HG02970 (cell line): ENCODE results near the gene SLC15A4.
"Not testable (repeated sequence)": the region's sequence is repeated elsewhere in the genome, so short reads cannot be mapped to it uniquely, and the experiment has no call there.

Experiments used
- ATAC-seq: cut with Tn5 transposase; IDR thresholded peaks from one replicate; pipeline ENCODE4 v1.9.1; 2021; ENCODE audit warnings: mild to moderate bottlenecking, moderate library complexity, moderate number of reproducible peaks; ENCODE audit not compliant: unreplicated experiment, low FRiP score

SLC15A4 gene

GRCh38 chr12:128823916-128824839, at the start of gene SLC15A4:
Gene SLC15A4 (minus strand): TSS chr12:128823958. CDS start chr12:128823943, 15 bp downstream.
- ATAC-seq = peak; percentile 85

GRCh38 chr12:128872303-128872702, 48.5 kb upstream of the SLC15A4 start:
- ATAC-seq = no peak

- no peak for ATAC-seq
Measured at GRCh38 chr12:128871516-128871892, 47.7 kb upstream of the SLC15A4 start.

- ATAC-seq = no peak
Measured at GRCh38 chr12:128867466-128867865, 43.7 kb upstream of the SLC15A4 start.

GRCh38 chr12:128864516-128865186, 40.9 kb upstream of the SLC15A4 start:
- ATAC-seq = no peak

- ATAC-seq = no peak
Measured at GRCh38 chr12:128863957-128864356, 40.2 kb upstream of the SLC15A4 start.

- ATAC-seq = no peak
Measured at GRCh38 chr12:128861226-128862016, 37.7 kb upstream of the SLC15A4 start.

GRCh38 chr12:128859311-128859710, 35.6 kb upstream of the SLC15A4 start:
- ATAC-seq = no peak

- ATAC-seq = no peak
Measured at GRCh38 chr12:128857133-128857763, 33.5 kb upstream of the SLC15A4 start.

- no peak for ATAC-seq
Measured at GRCh38 chr12:128856791-128857078, 33.0 kb upstream of the SLC15A4 start.

- no peak for ATAC-seq
Measured at GRCh38 chr12:128856035-128856790, 32.5 kb upstream of the SLC15A4 start.

GRCh38 chr12:128853600-128854197, 29.9 kb upstream of the SLC15A4 start:
- no peak for ATAC-seq

GRCh38 chr12:128852885-128853599, 29.3 kb upstream of the SLC15A4 start, which contains the start of gene GLT1D1:
Gene GLT1D1 (plus strand): TSS chr12:128853478. CDS start chr12:128853582, 104 bp downstream.
- ATAC-seq = no peak

- no peak for ATAC-seq
Measured at GRCh38 chr12:128852026-128852698, 28.4 kb upstream of the SLC15A4 start.

GRCh38 chr12:128851429-128851828, 27.7 kb upstream of the SLC15A4 start:
- not testable (repeated sequence) for ATAC-seq

GRCh38 chr12:128850400-128850799, 26.6 kb upstream of the SLC15A4 start:
- no peak for ATAC-seq

GRCh38 chr12:128849806-128850205, 26.0 kb upstream of the SLC15A4 start:
- not testable (repeated sequence) for ATAC-seq

- no peak for ATAC-seq
Measured at GRCh38 chr12:128848371-128848770, 24.6 kb upstream of the SLC15A4 start.
